ENCODE measurements around the gene SFI1. TPM values are rescaled to one million over a fixed set of nuclear protein-coding genes. Genes with fewer than 3 reads are reported as not detected.
"Not testable (repeated sequence)": the region's sequence is repeated elsewhere in the genome, so short reads cannot be mapped to it uniquely, and the experiment has no call there.

SFI1 gene
- total and polyA plus RNA-seq, 4 donors, result 3.1 to 16.2 (median 7.4) TPM

DNA sequence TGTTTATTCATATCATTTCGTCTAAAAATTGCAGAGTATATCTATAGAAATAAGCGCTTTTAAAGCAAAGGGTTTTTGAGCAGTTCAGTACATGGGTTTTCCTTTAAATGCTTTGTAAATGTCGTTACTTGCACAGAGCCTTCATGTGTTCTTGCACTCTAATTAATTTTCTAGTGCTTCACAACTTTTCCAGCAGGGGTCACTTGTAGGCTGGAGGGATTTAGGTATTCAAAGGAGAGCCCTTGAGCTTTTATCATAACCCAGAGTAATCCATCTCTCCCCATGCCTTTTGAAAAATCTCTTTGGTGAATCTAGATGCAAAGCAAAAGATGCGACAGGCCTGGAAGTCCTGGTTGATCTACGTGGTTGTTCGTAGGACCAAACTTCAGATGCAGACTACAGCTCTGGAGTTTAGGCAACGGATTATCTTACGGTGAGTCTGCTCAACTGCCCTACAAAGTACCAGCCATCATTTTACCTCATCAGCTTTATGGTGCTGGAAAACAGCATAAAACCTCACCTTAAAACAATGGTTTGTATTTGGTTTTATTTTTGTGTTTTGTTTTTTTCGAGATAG is 60.4 kb downstream of the SFI1 start:
- H3K4me1 ChIP-seq (ENCODE audit: control insufficient read depth in 4 of 4, insufficient read depth in 4 of 4, low read length in 3 of 4), result no peaks in the 10 kb centered on the region
- no peak overlapping the region for H3K9ac ChIP-seq (ENCODE audit: low read depth in 1 of 2, low read length in 2 of 2)
- no peak overlapping the region for H3K4me3 ChIP-seq (ENCODE audit: low read depth in 1 of 3, low read length in 3 of 3)
- WGBS, result 76% methylated on average over 9 of the region's 9 CpGs
- no peak overlapping the region for H3K27ac ChIP-seq (ENCODE audit: low read depth in 1 of 2, low read length in 2 of 2)
- H3K27me3 ChIP-seq (ENCODE audit: control insufficient read depth in 4 of 4, insufficient read depth in 4 of 4, low read length in 3 of 4), result no peaks in the 10 kb centered on the region
- TF ChIP-seq, protein P1, sequence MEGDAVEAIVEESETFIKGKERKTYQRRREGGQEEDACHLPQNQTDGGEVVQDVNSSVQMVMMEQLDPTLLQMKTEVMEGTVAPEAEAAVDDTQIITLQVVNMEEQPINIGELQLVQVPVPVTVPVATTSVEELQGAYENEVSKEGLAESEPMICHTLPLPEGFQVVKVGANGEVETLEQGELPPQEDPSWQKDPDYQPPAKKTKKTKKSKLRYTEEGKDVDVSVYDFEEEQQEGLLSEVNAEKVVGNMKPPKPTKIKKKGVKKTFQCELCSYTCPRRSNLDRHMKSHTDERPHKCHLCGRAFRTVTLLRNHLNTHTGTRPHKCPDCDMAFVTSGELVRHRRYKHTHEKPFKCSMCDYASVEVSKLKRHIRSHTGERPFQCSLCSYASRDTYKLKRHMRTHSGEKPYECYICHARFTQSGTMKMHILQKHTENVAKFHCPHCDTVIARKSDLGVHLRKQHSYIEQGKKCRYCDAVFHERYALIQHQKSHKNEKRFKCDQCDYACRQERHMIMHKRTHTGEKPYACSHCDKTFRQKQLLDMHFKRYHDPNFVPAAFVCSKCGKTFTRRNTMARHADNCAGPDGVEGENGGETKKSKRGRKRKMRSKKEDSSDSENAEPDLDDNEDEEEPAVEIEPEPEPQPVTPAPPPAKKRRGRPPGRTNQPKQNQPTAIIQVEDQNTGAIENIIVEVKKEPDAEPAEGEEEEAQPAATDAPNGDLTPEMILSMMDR (IDR thresholded peaks at IDR 0.05; ENCODE audit: low read depth, low read length, missing input control), result peak; percentile 56
- TF ChIP-seq NR2F2 (IDR thresholded peaks at IDR 0.05), result no peak
- TF ChIP-seq RAD21 (IDR thresholded peaks at IDR 0.05), result peak; percentile 75 to 83
- no peak for DNase-seq (ENCODE audit: low spot score)
- no peaks in the 10 kb centered on the region for H3K9me3 ChIP-seq (ENCODE audit: control insufficient read depth in 4 of 4, low read length in 3 of 4)
- H3K36me3 ChIP-seq (ENCODE audit: control insufficient read depth in 4 of 4, insufficient read depth in 3 of 4, low read depth in 1 of 4, low read length in 3 of 4), result peaks cover 0 to 4% (median 0%) of the 10 kb centered on the region in 4 donors

DNA sequence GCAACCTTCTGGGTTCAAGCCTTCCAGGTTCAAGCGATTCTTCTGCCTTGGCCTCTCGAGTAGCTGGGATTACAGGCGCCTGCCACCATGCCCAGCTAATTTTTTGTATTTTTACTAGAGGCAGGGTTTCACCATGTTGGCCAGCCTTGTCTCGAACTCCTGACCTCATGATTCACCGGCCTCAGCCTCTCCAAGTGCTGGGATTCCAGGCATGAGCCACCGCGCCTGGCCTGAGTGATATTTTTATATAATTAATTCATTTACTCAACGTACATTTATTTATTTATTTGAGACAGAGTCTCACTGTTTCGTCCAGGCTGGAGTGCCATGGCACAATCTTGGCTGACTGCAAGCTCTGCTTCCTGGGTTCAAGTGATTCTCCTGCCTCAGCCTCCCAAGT is 62.2 kb downstream of the SFI1 start:
- H3K9me3 ChIP-seq (ENCODE audit: control insufficient read depth in 4 of 4, low read length in 3 of 4); H3K27me3 ChIP-seq (ENCODE audit: control insufficient read depth in 4 of 4, insufficient read depth in 4 of 4, low read length in 3 of 4); DNase-seq (ENCODE audit: low spot score); H3K4me1 ChIP-seq (ENCODE audit: control insufficient read depth in 4 of 4, insufficient read depth in 4 of 4, low read length in 3 of 4); H3K36me3 ChIP-seq (ENCODE audit: control insufficient read depth in 4 of 4, insufficient read depth in 3 of 4, low read depth in 1 of 4, low read length in 3 of 4); H3K4me3 ChIP-seq (ENCODE audit: low read depth in 1 of 3, low read length in 3 of 3); H3K9ac ChIP-seq (ENCODE audit: low read depth in 1 of 2, low read length in 2 of 2); H3K27ac ChIP-seq (ENCODE audit: low read depth in 1 of 2, low read length in 2 of 2): not testable (repeated sequence)
- 96% methylated on average over 9 of the region's 9 CpGs for WGBS

DNA sequence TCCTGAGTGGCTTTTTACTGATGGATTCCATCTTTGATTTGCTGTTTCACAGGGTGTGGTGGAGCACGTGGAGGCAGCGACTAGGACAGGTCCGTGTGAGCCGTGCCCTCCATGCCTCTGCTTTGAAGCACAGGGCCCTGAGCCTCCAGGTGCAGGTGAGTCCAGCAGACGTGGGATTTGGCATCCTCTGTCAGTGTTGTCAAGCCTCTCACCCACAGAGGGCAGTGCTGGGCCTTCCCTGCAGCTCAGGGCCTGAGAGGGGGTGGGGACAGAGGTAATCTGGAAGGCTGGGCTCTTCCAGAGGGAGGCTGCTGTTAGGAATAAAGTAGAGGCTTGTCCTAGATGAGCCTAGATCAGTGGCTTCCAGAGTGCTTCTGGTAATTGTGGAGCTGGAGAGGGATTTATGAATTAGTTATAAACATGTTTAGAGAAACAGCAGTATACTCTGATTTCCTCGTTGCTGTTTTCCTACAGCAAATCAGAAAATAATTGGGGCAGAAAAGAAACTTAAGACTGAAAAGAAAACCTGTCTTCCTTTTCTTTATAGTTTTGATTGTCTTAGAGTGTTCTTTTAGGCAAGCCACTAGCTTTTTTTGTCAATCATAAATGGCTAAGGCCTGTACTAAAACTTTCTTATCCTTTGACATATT is 65.0 kb downstream of the SFI1 start:
- peaks cover 0 to 4% (median 0%) of the 10 kb centered on the region in 4 donors for H3K36me3 ChIP-seq (ENCODE audit: control insufficient read depth in 4 of 4, insufficient read depth in 3 of 4, low read depth in 1 of 4, low read length in 3 of 4)

More for the DNA sequence above, 65.0 kb downstream of the SFI1 start:
- Histone ChIP-seq H3K4me1 (ENCODE audit: control insufficient read depth in 4 of 4, insufficient read depth in 4 of 4, low read length in 3 of 4) (no peaks in the 10 kb centered on the region), H3K27ac (ENCODE audit: low read depth in 1 of 2, low read length in 2 of 2) (no peak overlapping the region), H3K4me3 (ENCODE audit: low read depth in 1 of 3, low read length in 3 of 3) (no peak overlapping the region), H3K9me3 (ENCODE audit: control insufficient read depth in 4 of 4, low read length in 3 of 4) (no peaks in the 10 kb centered on the region), H3K9ac (ENCODE audit: low read depth in 1 of 2, low read length in 2 of 2) (no peak overlapping the region), H3K27me3 (ENCODE audit: control insufficient read depth in 4 of 4, insufficient read depth in 4 of 4, low read length in 3 of 4) (no peaks in the 10 kb centered on the region)
- no peak for TF ChIP-seq FOXA2 (IDR thresholded peaks at IDR 0.05)
- TF ChIP-seq, protein P2, sequence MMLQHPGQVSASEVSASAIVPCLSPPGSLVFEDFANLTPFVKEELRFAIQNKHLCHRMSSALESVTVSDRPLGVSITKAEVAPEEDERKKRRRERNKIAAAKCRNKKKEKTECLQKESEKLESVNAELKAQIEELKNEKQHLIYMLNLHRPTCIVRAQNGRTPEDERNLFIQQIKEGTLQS (IDR thresholded peaks at IDR 0.05), result no peak
- no peak for TF ChIP-seq NR2F2 (IDR thresholded peaks at IDR 0.05)
- no peak for TF ChIP-seq SP1 (IDR thresholded peaks at IDR 0.05)
- TF ChIP-seq JUND (IDR thresholded peaks at IDR 0.05), result no peak
- no peak for TF ChIP-seq GABPA (IDR thresholded peaks at IDR 0.05 in 1 of 2, conservative IDR thresholded peaks at IDR 0.05 in 1 of 2)
- TF ChIP-seq RAD21 (IDR thresholded peaks at IDR 0.05), result peak; percentile 89 to 94
- TF ChIP-seq EGR1 (IDR thresholded peaks at IDR 0.05; ENCODE audit: low read depth in 2 of 2), result no peak
- TF ChIP-seq, protein P3, sequence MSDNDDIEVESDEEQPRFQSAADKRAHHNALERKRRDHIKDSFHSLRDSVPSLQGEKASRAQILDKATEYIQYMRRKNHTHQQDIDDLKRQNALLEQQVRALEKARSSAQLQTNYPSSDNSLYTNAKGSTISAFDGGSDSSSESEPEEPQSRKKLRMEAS (IDR thresholded peaks at IDR 0.05), result no peak
- TF ChIP-seq YY1 (IDR thresholded peaks at IDR 0.05), result no peak
- TF ChIP-seq, protein P1 (IDR thresholded peaks at IDR 0.05; ENCODE audit: low read depth, low read length, missing input control), result peak; percentile 67
- 28% methylated on average over 6 of the region's 6 CpGs for WGBS
- DNase-seq (ENCODE audit: low spot score), result peak; percentile 81

Data from liver (tissue), 9 donors.